HG02623 (cell line): ENCODE results near the gene PCDHB16.
"Not testable (repeated sequence)": the region's sequence is repeated elsewhere in the genome, so short reads cannot be mapped to it uniquely, and the experiment has no call there.

Experiments
- ATAC-seq: cut with Tn5 transposase; IDR thresholded peaks from one replicate; pipeline ENCODE4 v1.9.1; 2021; ENCODE audit warnings: moderate library complexity; ENCODE audit not compliant: unreplicated experiment

Gene PCDHB16

GRCh38 chr5:141224844-141225243 is 42.7 kb downstream of the PCDHB16 start:
- not testable (repeated sequence) for ATAC-seq

GRCh38 chr5:141225421-141225820 is 43.2 kb downstream of the PCDHB16 start:
- ATAC-seq, result not testable (repeated sequence)

GRCh38 chr5:141234109-141234667 is 52.0 kb downstream of the PCDHB16 start:
- ATAC-seq, result no peak
